K562 (cell line): ENCODE measurements around the gene TP53BP1.

Experiments used
- BACH1 ChIP-seq: fragments of 200-800 bp; sonication (Bioruptor generic); IDR thresholded peaks from 2 replicates; pipeline ENCODE4 v1.6.1; 2016; ENCODE audit warnings: missing genetic modification characterization, missing compliant biosample characterization
- CEBPB ChIP-seq: fragments of 450-650 bp; IDR thresholded peaks from 2 replicates; pipeline ENCODE4 v1.6.1; 2016; ENCODE audit warnings: missing genetic modification characterization, missing compliant biosample characterization
- JUN ChIP-seq, 2 experiments: sonication (generic) in 1 of 2; formaldehyde crosslinking in 1 of 2; IDR thresholded peaks; 2 replicates each; pipeline versions ENCODE4 v1.6.1 to v1.8.0; 2012 to 2022; ENCODE audit warnings: borderline replicate concordance in 2 of 2, mild to moderate bottlenecking in 2 of 2, improper control_type of control experiment in 1 of 2, low read depth in 1 of 2, low read length in 1 of 2, missing genetic modification reagents in 1 of 2
- KDM5B ChIP-seq: fragments of 200-600 bp; sonication (generic); IDR thresholded peaks from 2 replicates; pipeline ENCODE4 v1.6.1; 2012; ENCODE audit warnings: low read depth, mild to moderate bottlenecking, moderate library complexity, low read length, control low read depth, inconsistent platforms; ENCODE audit not compliant: insufficient replicate concordance
- LARP7 ChIP-seq: fragments of 450-650 bp; IDR thresholded peaks from 2 replicates; pipeline ENCODE4 v1.6.1; 2016
- MYNN ChIP-seq, 2 experiments: sonication (generic); formaldehyde crosslinking in 1 of 2; IDR thresholded peaks; 2 replicates each; pipeline versions ENCODE4 v1.5.0 to v1.6.1; 2016 to 2020; ENCODE audit warnings: antibody characterized with exemption in 1 of 2, missing genetic modification reagents in 1 of 2
- ZNF253 ChIP-seq: fragments of 250-450 bp; sonication (Bioruptor Pico); conservative IDR thresholded peaks from 2 replicates; pipeline ENCODE4 v1.6.1; 2021; ENCODE audit warnings: mild to moderate bottlenecking
- TF ChIP-seq, protein P1 (sequence below): fragments of 250-450 bp; sonication (Bioruptor Pico); IDR thresholded peaks from 2 replicates; pipeline ENCODE4 v1.5.1; 2021; ENCODE audit warnings: mild to moderate bottlenecking
- TF ChIP-seq, protein P2 (sequence below): fragments of 250-450 bp; sonication (Bioruptor Pico); IDR thresholded peaks from 2 replicates; pipeline ENCODE4 v1.5.0; 2020; ENCODE audit warnings: mild to moderate bottlenecking
- TF ChIP-seq, protein P3 (sequence below): sonication (generic); formaldehyde crosslinking; IDR thresholded peaks from 2 replicates; pipeline ENCODE4 v1.5.0; 2020; ENCODE audit warnings: missing genetic modification reagents

DNA sequence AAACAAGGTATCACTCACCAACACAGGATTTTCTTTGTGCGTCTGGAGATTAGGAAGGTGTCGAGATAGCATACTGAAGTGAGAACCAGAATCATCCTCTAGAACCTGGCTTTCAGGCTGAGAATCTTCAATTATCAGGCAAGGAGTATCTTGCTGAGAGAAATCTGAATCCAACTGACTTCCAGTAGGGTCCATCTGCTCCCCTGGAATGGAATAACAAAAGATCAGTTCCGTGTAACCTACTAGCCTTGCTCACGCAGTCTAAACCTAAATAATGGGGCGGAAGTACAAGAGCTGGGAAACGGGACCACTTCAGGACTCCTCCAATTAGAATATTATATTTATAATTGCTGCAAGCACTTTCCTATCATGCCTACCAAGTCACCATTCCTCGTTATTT lies 690 bp downstream of the TP53BP1 start:
- TF ChIP-seq BACH1 (tag) (no peak), ZNF253 (no peak), MYNN (IDR thresholded peaks at IDR 0.05) (no peak), MYNN (CRISPR knock-in tag; IDR thresholded peaks at IDR 0.05) (no peak), CEBPB (no peak), LARP7 (no peak), KDM5B (no peak), JUN (IDR thresholded peaks at IDR 0.05; ENCODE audit: borderline replicate concordance, low read depth, low read length) (no peak), JUN (CRISPR knock-in tag; IDR thresholded peaks at IDR 0.05; ENCODE audit: borderline replicate concordance) (no peak)
- TF ChIP-seq, protein P1, sequence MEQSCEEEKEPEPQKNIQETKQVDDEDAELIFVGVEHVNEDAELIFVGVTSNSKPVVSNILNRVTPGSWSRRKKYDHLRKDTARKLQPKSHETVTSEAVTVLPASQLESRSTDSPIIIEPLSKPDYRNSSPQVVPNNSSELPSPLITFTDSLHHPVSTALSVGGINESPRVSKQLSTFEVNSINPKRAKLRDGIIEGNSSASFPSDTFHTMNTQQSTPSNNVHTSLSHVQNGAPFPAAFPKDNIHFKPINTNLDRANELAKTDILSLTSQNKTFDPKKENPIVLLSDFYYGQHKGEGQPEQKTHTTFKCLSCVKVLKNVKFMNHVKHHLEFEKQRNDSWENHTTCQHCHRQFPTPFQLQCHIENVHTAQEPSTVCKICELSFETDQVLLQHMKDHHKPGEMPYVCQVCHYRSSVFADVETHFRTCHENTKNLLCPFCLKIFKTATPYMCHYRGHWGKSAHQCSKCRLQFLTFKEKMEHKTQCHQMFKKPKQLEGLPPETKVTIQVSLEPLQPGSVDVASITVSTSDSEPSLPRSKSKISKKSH = no peak
- TF ChIP-seq, protein P2, sequence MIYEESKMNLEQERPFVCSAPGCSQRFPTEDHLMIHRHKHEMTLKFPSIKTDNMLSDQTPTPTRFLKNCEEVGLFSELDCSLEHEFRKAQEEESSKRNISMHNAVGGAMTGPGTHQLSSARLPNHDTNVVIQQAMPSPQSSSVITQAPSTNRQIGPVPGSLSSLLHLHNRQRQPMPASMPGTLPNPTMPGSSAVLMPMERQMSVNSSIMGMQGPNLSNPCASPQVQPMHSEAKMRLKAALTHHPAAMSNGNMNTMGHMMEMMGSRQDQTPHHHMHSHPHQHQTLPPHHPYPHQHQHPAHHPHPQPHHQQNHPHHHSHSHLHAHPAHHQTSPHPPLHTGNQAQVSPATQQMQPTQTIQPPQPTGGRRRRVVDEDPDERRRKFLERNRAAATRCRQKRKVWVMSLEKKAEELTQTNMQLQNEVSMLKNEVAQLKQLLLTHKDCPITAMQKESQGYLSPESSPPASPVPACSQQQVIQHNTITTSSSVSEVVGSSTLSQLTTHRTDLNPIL (CRISPR knock-in tag) = no peak
- TF ChIP-seq, protein P3, sequence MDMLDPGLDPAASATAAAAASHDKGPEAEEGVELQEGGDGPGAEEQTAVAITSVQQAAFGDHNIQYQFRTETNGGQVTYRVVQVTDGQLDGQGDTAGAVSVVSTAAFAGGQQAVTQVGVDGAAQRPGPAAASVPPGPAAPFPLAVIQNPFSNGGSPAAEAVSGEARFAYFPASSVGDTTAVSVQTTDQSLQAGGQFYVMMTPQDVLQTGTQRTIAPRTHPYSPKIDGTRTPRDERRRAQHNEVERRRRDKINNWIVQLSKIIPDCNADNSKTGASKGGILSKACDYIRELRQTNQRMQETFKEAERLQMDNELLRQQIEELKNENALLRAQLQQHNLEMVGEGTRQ = no peak
